ENCODE results near the gene ADAM11. TPM values are rescaled to one million over a fixed set of nuclear protein-coding genes. Genes with fewer than 3 reads are reported as not detected.

The ADAM11 gene
- total and polyA plus RNA-seq, 11 donors, result 1.8 to 24.6 (median 11.2) TPM

DNA sequence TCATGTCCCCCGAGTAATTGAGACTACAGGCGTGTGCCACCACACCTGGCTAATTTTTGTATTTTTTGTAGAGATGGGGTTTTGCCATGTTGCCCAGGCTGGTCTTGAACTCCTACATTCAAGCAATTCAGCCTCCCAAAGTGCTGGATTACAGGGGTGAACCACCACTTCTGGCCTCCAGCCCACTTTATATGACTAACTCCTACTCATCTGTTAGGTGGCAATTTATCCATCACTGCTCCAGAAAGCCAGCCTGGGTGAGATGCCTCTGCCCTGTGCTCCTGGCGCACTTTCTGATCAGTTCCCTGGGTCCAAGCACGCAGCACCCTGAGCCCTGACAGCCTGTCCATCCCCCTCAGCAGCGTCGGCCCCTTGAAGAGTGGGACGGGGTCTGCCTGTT is 29.4 kb downstream of the ADAM11 start:
- DNase-seq (no peak), ATAC-seq (no peak)
- H3K27ac ChIP-seq, result peak overlapping the region in 2 of 12 donors; percentile 69 to 89
- intact Hi-C loops (cut with DNase I), result loop anchor here in 1 of 10 donors (5.0 kb wide), 1 partner anchor 54 kb away; no protein-coding TSS in a partner anchor
- no peaks in the 10 kb centered on the region for H3K36me3 ChIP-seq
- TF ChIP-seq POLR2A (IDR thresholded peaks at IDR 0.05), result no peak
- TF ChIP-seq, protein P1, sequence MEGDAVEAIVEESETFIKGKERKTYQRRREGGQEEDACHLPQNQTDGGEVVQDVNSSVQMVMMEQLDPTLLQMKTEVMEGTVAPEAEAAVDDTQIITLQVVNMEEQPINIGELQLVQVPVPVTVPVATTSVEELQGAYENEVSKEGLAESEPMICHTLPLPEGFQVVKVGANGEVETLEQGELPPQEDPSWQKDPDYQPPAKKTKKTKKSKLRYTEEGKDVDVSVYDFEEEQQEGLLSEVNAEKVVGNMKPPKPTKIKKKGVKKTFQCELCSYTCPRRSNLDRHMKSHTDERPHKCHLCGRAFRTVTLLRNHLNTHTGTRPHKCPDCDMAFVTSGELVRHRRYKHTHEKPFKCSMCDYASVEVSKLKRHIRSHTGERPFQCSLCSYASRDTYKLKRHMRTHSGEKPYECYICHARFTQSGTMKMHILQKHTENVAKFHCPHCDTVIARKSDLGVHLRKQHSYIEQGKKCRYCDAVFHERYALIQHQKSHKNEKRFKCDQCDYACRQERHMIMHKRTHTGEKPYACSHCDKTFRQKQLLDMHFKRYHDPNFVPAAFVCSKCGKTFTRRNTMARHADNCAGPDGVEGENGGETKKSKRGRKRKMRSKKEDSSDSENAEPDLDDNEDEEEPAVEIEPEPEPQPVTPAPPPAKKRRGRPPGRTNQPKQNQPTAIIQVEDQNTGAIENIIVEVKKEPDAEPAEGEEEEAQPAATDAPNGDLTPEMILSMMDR (IDR thresholded peaks at IDR 0.05), result no peak
- H3K27me3 ChIP-seq, result no peaks in the 10 kb centered on the region
- no peaks in the 10 kb centered on the region for H3K9me3 ChIP-seq
- WGBS, 4 donors, result 87 to 90% (median 87%) methylated on average over 7 of the region's 7 CpGs
- no peak overlapping the region for H3K4me3 ChIP-seq
- H3K4me1 ChIP-seq, result peaks cover 0 to 30% (median 16%) of the 10 kb centered on the region in 12 donors

DNA sequence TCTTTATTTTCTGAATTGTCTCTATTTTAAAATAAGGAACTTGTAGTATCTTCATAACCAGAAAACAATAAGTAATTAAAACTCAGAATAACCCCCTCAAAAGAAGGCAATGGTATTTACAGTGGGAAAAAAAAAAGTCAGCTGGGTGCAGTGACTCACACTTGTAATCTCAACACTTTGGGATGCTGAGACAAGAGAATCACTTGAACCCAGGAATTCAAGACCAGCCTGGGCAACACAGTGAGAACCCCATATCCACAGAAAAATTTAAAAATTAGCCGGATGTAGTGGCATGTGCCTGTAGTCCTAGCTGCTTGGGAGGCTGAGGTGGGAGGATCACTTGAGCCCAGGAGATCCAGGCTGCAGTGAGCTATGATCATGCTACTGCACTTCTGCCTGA is 33.5 kb downstream of the ADAM11 start:
- intact Hi-C loops (cut with DNase I), result no loop called here
- DNase-seq (no peak), ATAC-seq (no peak)
- no peak overlapping the region for H3K4me3 ChIP-seq
- H3K9me3 ChIP-seq, result no peaks in the 10 kb centered on the region
- H3K27me3 ChIP-seq, result no peaks in the 10 kb centered on the region
- no peak overlapping the region for H3K27ac ChIP-seq
- H3K36me3 ChIP-seq, result no peaks in the 10 kb centered on the region
- WGBS, 4 donors, result 87 to 100% (median 98%) methylated on average over 1 of the region's 1 CpG
- TF ChIP-seq, protein P1 (IDR thresholded peaks at IDR 0.05), result no peak
- TF ChIP-seq POLR2A (IDR thresholded peaks at IDR 0.05), result no peak
- peaks cover 5 to 46% (median 28%) of the 10 kb centered on the region in 12 donors for H3K4me1 ChIP-seq

DNA sequence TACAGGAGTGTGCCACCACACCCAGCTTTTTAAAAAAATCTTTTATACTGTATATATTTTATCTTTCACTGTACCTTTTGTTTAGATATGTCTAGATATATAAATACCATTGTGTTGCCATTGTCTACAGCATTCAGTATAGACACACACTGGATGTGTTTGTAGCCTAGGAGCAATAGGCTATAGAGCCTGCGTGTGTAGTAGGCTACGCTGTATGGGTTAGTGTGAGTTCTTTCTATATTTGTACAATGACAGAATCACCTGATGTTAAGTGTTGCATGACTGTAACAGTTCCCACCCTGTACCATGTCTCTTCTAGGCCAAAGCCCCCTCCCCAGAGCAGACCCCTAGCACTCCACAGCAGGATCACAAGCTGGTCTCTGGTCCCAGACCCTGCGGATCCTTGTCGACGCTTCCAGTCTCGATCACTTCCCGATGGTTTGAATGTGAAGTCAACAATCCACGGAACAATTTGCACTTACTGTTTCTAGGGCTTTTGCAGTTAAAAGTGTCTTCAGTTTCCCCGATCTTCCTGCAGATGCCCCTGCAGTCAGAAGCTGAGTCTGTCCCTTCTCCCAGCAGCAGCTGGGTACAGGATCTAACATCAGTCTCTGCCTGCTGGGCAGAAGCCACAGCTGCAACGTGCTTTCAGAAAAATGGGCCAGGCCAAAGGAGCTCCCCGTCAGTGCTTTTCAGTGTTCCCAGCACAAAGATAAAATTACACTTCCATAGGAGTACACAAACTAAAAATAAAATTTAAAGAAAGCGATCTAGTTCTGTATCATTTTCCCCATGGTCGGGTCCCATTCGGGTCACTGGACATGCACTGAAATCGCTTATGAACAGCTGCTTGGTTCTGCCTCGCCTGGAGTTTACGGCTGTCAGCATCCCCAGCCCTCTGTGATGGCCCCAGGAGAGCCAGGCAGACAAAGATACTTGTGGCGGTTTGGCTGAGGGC is 35.4 kb downstream of the ADAM11 start:
- H3K9me3 ChIP-seq, result no peaks in the 10 kb centered on the region
- H3K4me3 ChIP-seq, result peak overlapping the region in 2 of 12 donors; percentile 8 to 17
- H3K27ac ChIP-seq, result peak overlapping the region; percentile 11 to 89 (median 82)
- TF ChIP-seq, protein P1 (IDR thresholded peaks at IDR 0.05), result peak in 1 of 12 donors; percentile 7
- TF ChIP-seq POLR2A (IDR thresholded peaks at IDR 0.05), result no peak
- H3K27me3 ChIP-seq, result no peaks in the 10 kb centered on the region
- intact Hi-C loops (cut with DNase I), result no loop called here
- no peaks in the 10 kb centered on the region for H3K36me3 ChIP-seq
- ATAC-seq, result peak; percentile 39 to 60 (median 44)
- DNase-seq, result peak in 1 of 5 donors; percentile 55
- WGBS, 4 donors, result 28 to 32% (median 31%) methylated on average over 18 of the region's 18 CpGs
- H3K4me1 ChIP-seq, result peaks cover 5 to 55% (median 32%) of the 10 kb centered on the region in 12 donors

DNA sequence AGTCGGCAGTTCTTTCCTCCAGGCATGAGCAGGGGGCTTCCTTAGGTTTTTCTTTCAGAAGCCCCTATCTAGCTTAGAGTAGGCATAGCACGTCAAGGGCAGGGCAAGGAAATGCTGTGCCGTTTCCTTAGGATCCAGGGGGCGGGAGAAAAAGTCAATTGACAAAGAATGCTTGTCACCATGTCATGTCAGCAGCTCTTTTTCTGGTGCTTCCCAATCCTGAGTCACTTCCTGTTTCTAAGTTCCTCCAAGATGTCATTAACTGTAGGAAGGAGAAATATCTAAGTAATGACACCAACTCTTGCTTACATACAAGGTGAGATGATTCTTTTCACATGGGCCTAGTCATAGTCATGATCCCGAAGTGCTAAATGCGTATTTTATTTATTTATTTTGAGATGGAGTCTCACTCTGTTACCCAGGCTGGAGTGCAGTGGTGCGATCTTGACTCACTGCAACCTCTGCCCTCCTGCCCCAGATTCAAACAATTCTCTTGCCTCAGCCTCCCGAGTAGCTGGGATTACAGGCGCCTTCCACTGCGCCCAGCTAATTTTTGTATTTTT is 36.1 kb downstream of the ADAM11 start:
- no peaks in the 10 kb centered on the region for H3K9me3 ChIP-seq
- ATAC-seq (peak in 3 of 4 donors; percentile 37 to 55 (median 49)), DNase-seq (no peak)
- peak overlapping the region; percentile 11 to 89 (median 82) for H3K27ac ChIP-seq
- intact Hi-C loops (cut with DNase I), result no loop called here
- WGBS, 4 donors, result 43 to 45% (median 44%) methylated on average over 10 of the region's 10 CpGs
- H3K4me1 ChIP-seq, result peaks cover 5 to 56% (median 32%) of the 10 kb centered on the region in 12 donors
- H3K27me3 ChIP-seq, result no peaks in the 10 kb centered on the region
- H3K4me3 ChIP-seq, result peak overlapping the region in 2 of 12 donors; percentile 8 to 17
- TF ChIP-seq POLR2A (IDR thresholded peaks at IDR 0.05), result no peak
- TF ChIP-seq, protein P1 (IDR thresholded peaks at IDR 0.05), result no peak
- H3K36me3 ChIP-seq, result no peaks in the 10 kb centered on the region

All from heart left ventricle (tissue), 16 donors.